Measurements from ENCODE around the gene DNAH7.

Gene DNAH7

GRCh38 chr2:195808189-195808588 is 260.4 kb downstream of the DNAH7 start:
- DNase-seq (ENCODE audit: low spot score): no peak

DNA sequence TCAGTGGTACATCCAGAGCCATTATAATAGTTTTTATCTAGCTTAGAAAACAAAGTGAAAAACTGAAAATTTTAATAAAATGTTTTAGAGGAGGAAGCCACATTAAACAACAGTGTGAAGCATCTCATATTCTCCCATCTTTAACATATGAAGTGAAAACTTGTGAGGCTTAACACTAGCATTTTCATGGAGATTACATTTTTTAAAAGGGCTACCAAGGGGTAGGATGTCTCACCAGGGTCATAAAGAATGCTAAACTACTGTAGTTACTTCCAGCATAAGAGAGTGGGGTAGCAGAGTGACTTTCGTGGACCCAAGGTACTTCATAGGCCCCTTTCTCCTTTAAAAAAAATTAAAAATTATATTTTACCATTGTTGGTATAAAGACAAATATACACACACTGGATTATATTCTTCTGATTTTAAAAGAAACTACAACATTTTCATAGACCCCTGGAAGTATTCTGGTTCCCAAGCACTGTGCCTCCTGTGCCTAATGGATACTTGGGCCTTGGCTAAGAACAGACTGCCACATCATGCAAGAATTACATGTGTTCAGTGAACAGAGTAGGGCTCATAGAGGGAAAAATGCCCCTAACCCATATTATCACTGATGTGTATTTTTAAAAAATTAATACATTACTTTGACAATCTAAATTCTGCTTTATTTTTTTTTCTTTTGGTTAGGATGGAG is 263.2 kb downstream of the DNAH7 start:
- no peak for DNase-seq (ENCODE audit: low spot score)

DNA sequence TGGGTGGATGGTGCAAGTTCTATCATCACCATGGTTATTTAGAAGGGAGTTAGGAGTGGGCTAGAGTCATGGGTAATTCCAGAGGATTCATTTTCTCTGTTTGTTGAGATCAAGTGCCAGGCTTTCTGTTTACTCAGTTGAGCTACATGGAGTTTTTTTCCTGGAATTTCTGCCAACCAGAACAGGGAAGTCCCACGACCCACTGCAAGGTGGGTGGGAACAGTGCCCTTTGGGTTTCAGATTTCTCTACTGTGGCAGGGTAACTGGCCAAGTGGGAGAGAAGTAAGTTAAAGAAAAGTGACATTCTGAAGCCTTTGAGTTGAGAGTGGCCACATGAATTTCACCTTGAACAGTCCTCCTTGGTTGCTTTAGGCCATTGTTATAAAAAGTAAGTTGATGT is 272.8 kb downstream of the DNAH7 start:
- DNase-seq (ENCODE audit: low spot score): no peak

GRCh38 chr2:195793881-195794280 is 274.8 kb downstream of the DNAH7 start:
- DNase-seq (ENCODE audit: low spot score): no peak

GRCh38 chr2:195782156-195782555 is 286.5 kb downstream of the DNAH7 start:
- no peak for DNase-seq (ENCODE audit: low spot score)

DNA sequence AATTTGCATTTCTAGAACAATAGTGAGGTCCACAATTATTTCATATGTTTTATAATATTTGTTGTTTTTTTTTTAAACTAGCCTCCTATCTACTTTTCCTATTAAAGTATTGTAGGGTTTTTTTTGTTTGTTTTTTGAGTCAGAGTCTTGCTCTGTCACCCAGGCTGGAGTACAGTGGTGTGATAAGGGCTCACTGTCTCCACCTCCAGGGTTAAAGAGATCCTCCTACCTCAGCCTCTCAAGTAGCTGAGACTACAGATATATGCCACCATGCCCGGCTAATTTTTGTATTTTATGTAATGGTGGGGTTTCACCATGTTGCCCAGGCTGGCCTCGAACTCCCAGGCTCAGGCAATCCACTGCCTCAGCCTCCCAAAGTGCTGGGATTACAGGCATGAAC is 289.1 kb downstream of the DNAH7 start:
- DNase-seq (ENCODE audit: low spot score): no peak

DNA sequence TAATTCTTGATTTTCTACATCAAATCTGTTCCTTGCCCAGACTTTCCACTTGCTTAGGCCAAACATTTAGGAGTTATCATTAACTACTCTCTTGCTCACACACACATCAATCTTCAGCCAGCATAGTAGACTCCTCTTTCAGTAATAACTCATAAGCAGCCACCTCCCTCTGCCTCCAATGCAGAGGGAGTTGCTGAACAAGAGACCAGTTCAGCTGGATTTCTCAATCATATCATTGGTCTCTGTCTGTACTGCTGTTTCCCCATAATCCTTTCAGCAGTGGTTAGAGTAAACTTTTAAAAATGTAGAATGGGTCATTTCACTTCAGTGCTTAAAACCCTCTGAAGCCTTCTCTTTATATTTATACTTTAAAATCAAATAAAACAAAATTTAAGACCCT is 298.7 kb downstream of the DNAH7 start:
- DNase-seq (ENCODE audit: low spot score): no peak

DNA sequence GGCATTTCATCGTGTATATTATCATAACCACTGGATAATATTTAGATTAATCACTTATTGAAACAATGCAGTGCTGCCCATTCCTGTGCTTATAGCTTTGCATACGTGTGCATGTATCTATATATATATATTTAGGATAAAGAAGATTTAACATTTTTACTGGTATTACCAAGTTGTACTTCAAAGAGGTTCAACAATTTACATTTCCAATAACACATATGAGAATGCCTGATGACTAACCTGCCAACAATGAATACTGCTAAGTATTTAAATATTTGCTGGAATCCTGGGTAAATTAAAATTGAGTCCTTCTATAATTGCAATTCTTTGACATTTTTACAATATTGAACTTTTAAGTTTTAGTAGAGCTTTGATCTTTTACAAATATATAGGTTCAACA is 300.2 kb downstream of the DNAH7 start:
- DNase-seq (ENCODE audit: low spot score): no peak

DNA sequence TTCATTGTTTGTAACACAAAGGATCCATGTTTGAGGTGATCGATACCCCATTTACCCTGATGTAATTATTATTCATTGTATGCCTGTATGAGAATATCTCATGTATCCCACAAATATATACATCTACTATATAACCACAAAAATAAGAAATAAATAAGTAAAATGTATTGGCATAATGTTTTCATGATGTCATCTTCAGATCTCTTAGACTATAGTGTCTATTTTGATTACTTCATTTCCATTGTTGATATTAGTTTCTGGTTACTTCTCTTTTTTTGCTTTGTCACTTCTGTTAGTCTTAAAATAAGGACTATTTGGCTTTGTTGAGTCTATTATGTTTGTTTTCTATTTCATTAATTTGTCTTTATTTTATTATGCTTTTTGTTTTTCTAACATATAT is 301.9 kb downstream of the DNAH7 start:
- DNase-seq (ENCODE audit: low spot score): no peak

GRCh38 chr2:195763866-195764265 is 304.8 kb downstream of the DNAH7 start:
- DNase-seq (ENCODE audit: low spot score): no peak

- no peak for DNase-seq (ENCODE audit: low spot score)
Measured at GRCh38 chr2:195759877-195760276, 308.8 kb downstream of the DNAH7 start.

GRCh38 chr2:195758846-195759245 is 309.8 kb downstream of the DNAH7 start:
- DNase-seq (ENCODE audit: low spot score): no peak

DNA sequence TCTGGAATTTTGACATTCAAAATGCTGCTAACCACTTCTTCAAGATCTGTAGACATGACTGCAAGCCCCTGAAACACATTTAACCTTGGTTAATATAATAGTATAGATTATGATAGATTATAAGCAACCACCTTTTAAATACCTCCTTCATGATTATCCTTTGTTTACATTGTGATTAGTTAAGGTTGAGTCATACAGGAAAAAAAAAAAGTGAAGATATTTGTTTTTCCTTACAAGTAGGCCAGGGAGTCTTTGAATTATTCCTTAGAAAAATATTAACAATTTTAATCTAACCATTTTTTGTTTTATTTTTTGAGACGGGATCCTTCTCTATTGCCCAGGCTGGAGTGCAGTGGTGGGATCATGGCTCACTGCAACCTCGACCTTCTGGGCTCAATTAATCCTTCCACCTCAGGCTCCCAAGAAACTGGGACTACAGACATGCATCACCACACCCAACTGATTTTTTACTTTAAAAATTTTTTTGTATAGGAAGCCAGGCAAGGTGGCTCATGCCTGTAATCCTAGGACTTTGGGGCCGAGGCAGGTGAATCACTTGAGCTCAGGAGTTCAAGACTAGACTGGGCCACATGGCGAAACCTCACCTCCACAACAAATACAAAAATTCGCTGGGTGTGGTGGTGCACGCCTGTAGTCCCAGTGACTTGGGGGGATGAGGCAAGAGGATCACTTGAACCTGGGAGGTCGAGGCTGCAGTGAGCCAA is 312.3 kb downstream of the DNAH7 start:
- no peak for DNase-seq (ENCODE audit: low spot score)

- no peak for DNase-seq (ENCODE audit: low spot score)
Measured at GRCh38 chr2:195741191-195741590, 327.4 kb downstream of the DNAH7 start.

DNA sequence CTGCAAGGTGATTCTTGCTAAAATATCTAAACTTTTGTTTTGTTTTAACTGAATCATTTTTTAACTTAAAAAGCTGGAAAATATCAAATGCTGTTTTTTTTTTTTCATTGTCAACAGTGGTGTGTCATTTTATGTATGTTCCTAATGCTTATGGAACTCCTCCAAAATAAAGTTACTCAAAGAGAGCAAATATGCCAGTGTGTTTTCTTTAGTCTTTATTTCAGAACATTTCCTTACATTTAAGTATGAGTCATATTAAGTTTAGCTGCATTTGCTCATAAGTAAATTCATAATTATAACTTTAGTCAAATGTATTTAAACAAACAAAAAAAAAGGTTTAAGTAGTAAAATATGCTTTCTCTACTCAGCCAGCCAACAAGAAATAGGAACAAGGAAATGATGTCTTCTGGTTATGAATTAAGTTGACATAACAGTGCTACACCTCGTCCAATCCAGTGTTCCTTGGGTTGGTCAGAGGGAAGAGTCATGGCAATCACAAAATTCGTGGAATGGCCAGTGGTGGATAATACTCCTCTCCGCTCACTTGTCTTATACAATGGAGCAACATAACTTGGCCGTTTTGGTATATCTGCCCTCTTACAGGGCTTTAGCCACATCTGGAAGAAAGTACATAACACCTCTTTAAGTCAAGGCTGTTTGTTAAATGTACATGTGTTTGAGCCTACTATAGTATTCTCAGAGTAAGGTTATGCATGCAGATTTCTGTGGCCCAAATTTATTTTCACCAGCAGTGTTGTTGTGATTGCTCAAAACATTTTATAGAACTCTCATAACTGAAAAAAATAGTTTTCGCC is 330.9 kb downstream of the DNAH7 start:
- no peak for DNase-seq (ENCODE audit: low spot score)

DNA sequence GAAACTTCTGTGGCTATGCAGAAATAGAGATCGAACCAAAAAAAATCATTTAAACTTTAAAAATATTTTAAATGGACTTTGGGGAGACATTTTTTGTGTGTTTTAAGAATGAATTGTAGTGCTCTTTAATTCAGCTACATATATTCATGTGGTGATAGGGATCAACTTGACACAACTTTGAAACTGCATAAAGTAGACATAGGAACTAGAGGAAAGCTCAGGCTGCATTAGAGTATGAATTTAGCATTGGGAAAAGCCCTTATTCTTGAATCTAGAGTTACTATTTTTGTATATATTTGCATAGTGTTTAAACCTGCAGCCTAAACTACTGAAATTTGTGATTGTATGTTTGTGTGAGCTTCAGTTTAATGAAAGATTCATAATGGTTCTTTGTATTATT is 333.3 kb downstream of the DNAH7 start:
- no peak for DNase-seq (ENCODE audit: low spot score)

DNA sequence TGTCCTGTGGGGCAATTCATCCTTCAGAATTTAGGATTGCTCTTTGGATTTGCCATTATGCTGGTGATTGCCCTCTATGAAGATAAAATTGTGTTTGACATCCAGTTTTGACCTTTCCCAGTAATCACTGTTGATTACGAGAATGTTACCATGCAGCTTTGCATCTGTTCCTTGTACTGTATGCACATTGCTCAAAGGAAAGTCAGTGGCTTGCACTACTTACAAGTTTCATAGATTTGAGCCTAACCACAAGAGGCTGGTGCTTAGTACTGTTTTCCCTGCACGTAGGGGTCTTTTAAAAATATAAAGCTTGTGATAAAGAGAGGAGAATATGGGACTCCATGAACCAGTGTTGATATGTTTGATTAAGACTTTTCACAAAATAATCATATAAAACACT is 333.7 kb downstream of the DNAH7 start:
- DNase-seq (ENCODE audit: low spot score): no peak

GRCh38 chr2:195734395-195734794 is 334.2 kb downstream of the DNAH7 start:
- no peak for DNase-seq (ENCODE audit: low spot score)

DNA sequence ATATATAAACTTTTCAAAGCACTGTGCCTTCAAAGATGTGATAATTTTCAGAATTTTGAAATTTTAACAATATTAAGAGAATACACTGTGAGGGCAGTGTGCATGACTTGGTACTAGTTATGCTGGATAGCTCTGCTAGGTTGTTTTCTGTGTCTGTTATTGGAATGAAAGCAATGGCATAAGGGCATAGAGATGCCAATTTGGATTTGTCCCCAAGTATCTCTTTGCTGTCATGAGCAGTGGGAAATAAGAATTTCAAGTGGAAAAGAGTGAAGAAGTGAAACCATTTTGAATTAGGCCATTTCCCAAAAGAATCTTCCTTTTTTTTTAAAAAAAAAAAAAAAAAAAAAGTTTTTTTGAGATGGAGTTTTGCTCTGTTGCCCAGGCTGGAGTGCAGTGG is 334.8 kb downstream of the DNAH7 start:
- no peak for DNase-seq (ENCODE audit: low spot score)

- no peak for DNase-seq (ENCODE audit: low spot score)
Measured at GRCh38 chr2:195732574-195732973, 336.1 kb downstream of the DNAH7 start.

- no peak for DNase-seq (ENCODE audit: low spot score)
Measured at GRCh38 chr2:195730912-195731311, 337.7 kb downstream of the DNAH7 start.

DNA sequence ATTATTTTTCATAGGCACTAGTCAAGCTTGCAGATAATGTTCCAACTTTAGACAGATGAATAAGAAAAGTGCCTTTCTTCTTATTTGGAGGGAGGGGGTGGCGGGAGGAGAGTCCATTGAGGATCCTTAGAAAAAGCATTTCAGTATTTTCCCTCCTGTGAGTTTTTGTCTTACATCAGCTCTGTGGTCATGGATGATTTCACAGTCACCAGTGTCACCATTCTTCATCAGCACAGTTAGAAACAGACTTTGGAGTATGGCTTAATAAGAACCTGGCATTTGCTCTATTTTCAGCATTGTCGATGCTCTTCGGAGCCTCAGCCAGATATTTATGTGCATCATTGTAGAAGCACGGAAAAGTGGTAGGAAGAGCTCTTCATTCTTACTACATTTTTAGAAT is 341.5 kb downstream of the DNAH7 start:
- no peak for DNase-seq (ENCODE audit: low spot score)

- no peak for DNase-seq (ENCODE audit: low spot score)
Measured at GRCh38 chr2:195722075-195722474, 346.6 kb downstream of the DNAH7 start.

All from AG20443 (cell line).